ENCODE results near the gene GAA. TPM values are rescaled to one million over a fixed set of nuclear protein-coding genes. Genes with fewer than 3 reads are reported as not detected.
A peak's percentile ranks its signal among the peaks of the same experiment; 100 is the strongest.

GAA gene
- total and polyA plus RNA-seq, 4 donors, result 21.3 to 58.7 (median 37.0) TPM

DNA sequence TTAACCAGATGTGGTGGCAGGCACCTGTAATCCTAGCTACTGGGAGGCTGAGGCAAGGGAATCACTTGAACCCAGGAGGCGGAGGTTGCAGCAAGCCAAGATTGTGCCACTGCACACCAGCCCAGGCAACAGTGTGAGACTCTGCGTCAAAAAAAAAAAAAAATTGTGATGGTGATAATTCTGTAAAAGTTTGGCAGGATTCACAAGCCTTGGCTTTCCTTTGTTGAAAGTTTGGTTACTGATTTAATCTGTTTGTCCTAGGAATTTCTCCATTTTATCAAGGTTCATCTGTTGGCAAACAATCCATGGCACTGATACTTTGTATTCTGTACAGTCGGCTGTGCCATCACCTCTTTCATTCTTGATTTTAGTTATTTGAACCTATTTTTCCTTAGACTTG is 29.6 kb downstream of the GAA start:
- no peak overlapping the region for H3K27ac ChIP-seq (ENCODE audit: low read depth in 1 of 2, low read length in 2 of 2)
- WGBS, result 33% methylated on average over 3 of the region's 3 CpGs
- peaks cover 1 to 27% (median 21%) of the 10 kb centered on the region in 4 donors for H3K36me3 ChIP-seq (ENCODE audit: control insufficient read depth in 4 of 4, insufficient read depth in 3 of 4, low read depth in 1 of 4, low read length in 3 of 4)
- peaks cover 0 to 17% (median 15%) of the 10 kb centered on the region in 4 donors for H3K4me1 ChIP-seq (ENCODE audit: control insufficient read depth in 4 of 4, insufficient read depth in 4 of 4, low read length in 3 of 4)
- H3K9me3 ChIP-seq (ENCODE audit: control insufficient read depth in 4 of 4, low read length in 3 of 4), result no peaks in the 10 kb centered on the region
- H3K4me3 ChIP-seq (ENCODE audit: low read depth in 1 of 3, low read length in 3 of 3), result no peak overlapping the region
- no peak for DNase-seq (ENCODE audit: low spot score)
- no peaks in the 10 kb centered on the region for H3K27me3 ChIP-seq (ENCODE audit: control insufficient read depth in 4 of 4, insufficient read depth in 4 of 4, low read length in 3 of 4)
- TF ChIP-seq, protein P1, sequence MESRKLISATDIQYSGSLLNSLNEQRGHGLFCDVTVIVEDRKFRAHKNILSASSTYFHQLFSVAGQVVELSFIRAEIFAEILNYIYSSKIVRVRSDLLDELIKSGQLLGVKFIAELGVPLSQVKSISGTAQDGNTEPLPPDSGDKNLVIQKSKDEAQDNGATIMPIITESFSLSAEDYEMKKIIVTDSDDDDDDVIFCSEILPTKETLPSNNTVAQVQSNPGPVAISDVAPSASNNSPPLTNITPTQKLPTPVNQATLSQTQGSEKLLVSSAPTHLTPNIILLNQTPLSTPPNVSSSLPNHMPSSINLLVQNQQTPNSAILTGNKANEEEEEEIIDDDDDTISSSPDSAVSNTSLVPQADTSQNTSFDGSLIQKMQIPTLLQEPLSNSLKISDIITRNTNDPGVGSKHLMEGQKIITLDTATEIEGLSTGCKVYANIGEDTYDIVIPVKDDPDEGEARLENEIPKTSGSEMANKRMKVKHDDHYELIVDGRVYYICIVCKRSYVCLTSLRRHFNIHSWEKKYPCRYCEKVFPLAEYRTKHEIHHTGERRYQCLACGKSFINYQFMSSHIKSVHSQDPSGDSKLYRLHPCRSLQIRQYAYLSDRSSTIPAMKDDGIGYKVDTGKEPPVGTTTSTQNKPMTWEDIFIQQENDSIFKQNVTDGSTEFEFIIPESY (IDR thresholded peaks at IDR 0.05), result peak; percentile 59
- TF ChIP-seq YY1 (IDR thresholded peaks at IDR 0.05), result peak; percentile 67
- TF ChIP-seq HNF4A (conservative IDR thresholded peaks at IDR 0.05), result peak; percentile 57 to 70
- no peak for TF ChIP-seq TAF1 (conservative IDR thresholded peaks at IDR 0.05)
- no peak for TF ChIP-seq FOXA1 (IDR thresholded peaks at IDR 0.05)
- peak in 1 of 2 donors; percentile 56 for TF ChIP-seq RXRA (IDR thresholded peaks at IDR 0.05)
- no peak for TF ChIP-seq EGR1 (IDR thresholded peaks at IDR 0.05; ENCODE audit: low read depth in 2 of 2)
- TF ChIP-seq, protein P2, sequence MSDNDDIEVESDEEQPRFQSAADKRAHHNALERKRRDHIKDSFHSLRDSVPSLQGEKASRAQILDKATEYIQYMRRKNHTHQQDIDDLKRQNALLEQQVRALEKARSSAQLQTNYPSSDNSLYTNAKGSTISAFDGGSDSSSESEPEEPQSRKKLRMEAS (IDR thresholded peaks at IDR 0.05), result peak; percentile 22
- peak; percentile 48 for TF ChIP-seq REST (IDR thresholded peaks at IDR 0.05)
- peak in 1 of 2 donors; percentile 57 for TF ChIP-seq JUND (IDR thresholded peaks at IDR 0.05)
- peak; percentile 31 for TF ChIP-seq SP1 (IDR thresholded peaks at IDR 0.05)
- H3K9ac ChIP-seq (ENCODE audit: low read depth in 1 of 2, low read length in 2 of 2), result no peak overlapping the region

GRCh38 chr17:80132906-80133625 is 31.7 kb downstream of the GAA start:
- H3K9ac ChIP-seq (ENCODE audit: low read depth in 1 of 2, low read length in 2 of 2), result no peak overlapping the region
- H3K36me3 ChIP-seq (ENCODE audit: control insufficient read depth in 4 of 4, insufficient read depth in 3 of 4, low read depth in 1 of 4, low read length in 3 of 4), result peaks cover 5 to 46% (median 41%) of the 10 kb centered on the region in 4 donors
- no peak for TF ChIP-seq GABPA (IDR thresholded peaks at IDR 0.05 in 1 of 2, conservative IDR thresholded peaks at IDR 0.05 in 1 of 2)
- no peak for TF ChIP-seq YY1 (IDR thresholded peaks at IDR 0.05)
- no peak for DNase-seq (ENCODE audit: low spot score)
- no peaks in the 10 kb centered on the region for H3K27me3 ChIP-seq (ENCODE audit: control insufficient read depth in 4 of 4, insufficient read depth in 4 of 4, low read length in 3 of 4)
- no peak overlapping the region for H3K27ac ChIP-seq (ENCODE audit: low read depth in 1 of 2, low read length in 2 of 2)
- peaks cover 0 to 17% (median 15%) of the 10 kb centered on the region in 4 donors for H3K4me1 ChIP-seq (ENCODE audit: control insufficient read depth in 4 of 4, insufficient read depth in 4 of 4, low read length in 3 of 4)
- no peaks in the 10 kb centered on the region for H3K9me3 ChIP-seq (ENCODE audit: control insufficient read depth in 4 of 4, low read length in 3 of 4)
- WGBS, result 92% methylated on average over 5 of the region's 5 CpGs
- H3K4me3 ChIP-seq (ENCODE audit: low read depth in 1 of 3, low read length in 3 of 3), result no peak overlapping the region
